Epithelial cell of esophagus (primary cell): ENCODE data around the gene LSAMP.

Experiments
- DNase-seq: peaks from one replicate; pipeline ENCODE4 v3.0.0; 2010; ENCODE audit warnings: low read depth
- H3K4me3 ChIP-seq: 2 replicates; pipeline ENCODE4 v1.5.1; 2011; ENCODE audit warnings: mild to moderate bottlenecking, low read length, control low read depth
- CTCF ChIP-seq: IDR thresholded peaks from 2 replicates; pipeline ENCODE4 v1.5.1; 2011; ENCODE audit warnings: low read depth, mild to moderate bottlenecking, low read length, control low read depth, inconsistent platforms; ENCODE audit not compliant: insufficient read depth; ENCODE audit errors: missing control alignments

LSAMP gene

GRCh38 chr3:116186049-116186448, 259.2 kb downstream of the LSAMP start:
- DNase-seq = no peak
- H3K4me3 ChIP-seq = no peak overlapping the region
- TF ChIP-seq CTCF = no peak

GRCh38 chr3:116181159-116181558, 264.1 kb downstream of the LSAMP start:
- no peak overlapping the region for H3K4me3 ChIP-seq
- TF ChIP-seq CTCF = no peak
- no peak for DNase-seq

- TF ChIP-seq CTCF = no peak
- DNase-seq = no peak
- no peak overlapping the region for H3K4me3 ChIP-seq
These were observed 266.2 kb downstream of the LSAMP start for GRCh38 chr3:116179091-116179490.

- no peak for TF ChIP-seq CTCF
- no peak for DNase-seq
- no peak overlapping the region for H3K4me3 ChIP-seq
These were observed 268.2 kb downstream of the LSAMP start for GRCh38 chr3:116176974-116177555.

GRCh38 chr3:116166121-116166520, 279.2 kb downstream of the LSAMP start:
- TF ChIP-seq CTCF = no peak
- no peak for DNase-seq
- H3K4me3 ChIP-seq = no peak overlapping the region

GRCh38 chr3:116165641-116166040, 279.6 kb downstream of the LSAMP start:
- no peak overlapping the region for H3K4me3 ChIP-seq
- no peak for DNase-seq
- no peak for TF ChIP-seq CTCF

- no peak overlapping the region for H3K4me3 ChIP-seq
- DNase-seq = no peak
- TF ChIP-seq CTCF = no peak
These were observed 280.2 kb downstream of the LSAMP start for GRCh38 chr3:116165135-116165534.
